ENCODE measurements around the gene LGR5.
"Not testable (repeated sequence)": the region's sequence is repeated elsewhere in the genome, so short reads cannot be mapped to it uniquely, and the experiment has no call there.

LGR5 gene

GRCh38 chr12:71551529-71551928, 111.9 kb downstream of the LGR5 start:
- DNase-seq (ENCODE audit: low spot score), result no peak

DNA sequence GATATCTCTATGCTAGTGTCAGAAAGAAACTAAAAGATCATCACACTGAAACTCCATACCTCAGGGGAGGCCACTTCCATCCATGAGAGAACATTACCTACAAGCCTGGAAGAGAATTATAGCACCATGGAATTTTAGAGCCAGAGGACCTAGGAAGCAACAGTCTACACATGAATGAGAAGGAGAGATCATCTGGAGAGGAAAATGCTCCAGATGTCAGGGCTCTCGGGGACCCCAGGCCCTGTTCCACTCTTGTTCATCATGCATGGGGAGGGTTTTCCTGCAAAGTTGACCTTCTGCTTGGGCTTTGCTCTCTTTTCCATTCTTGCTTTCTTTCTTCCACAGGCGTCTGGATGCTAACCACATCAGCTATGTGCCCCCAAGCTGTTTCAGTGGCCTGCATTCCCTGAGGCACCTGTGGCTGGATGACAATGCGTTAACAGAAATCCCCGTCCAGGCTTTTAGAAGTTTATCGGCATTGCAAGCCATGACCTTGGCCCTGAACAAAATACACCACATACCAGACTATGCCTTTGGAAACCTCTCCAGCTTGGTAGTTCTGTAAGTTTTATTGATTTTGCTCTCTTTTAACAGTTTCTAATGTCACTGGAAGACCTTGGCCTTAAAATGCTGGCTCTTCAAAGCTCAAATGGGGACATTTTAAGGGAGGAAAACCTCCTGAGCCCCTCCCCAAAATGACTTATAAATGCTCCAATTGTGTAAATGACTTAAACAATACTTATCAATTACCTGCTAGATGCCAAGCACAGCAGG, 113.3 kb downstream of the LGR5 start:
- DNase-seq (ENCODE audit: low spot score), result no peak

DNA sequence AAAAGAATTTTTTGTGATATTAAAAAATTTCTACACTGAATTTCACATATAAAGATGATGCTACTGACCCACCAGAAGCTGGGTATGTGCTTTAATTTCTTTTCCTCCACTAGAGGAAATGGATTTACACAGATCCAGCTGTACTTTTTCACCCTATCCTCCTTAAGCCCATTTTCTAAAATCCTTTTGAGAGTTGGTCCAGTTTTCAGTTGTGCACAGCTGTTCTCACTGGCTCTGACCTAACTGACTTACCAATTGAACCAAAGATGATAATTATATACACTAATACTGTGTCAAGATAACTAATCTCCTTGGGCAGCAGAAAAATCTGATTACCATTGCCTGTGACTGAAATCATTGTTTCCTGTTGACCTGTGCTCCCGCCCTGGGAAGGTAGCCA, 115.6 kb downstream of the LGR5 start:
- no peak for DNase-seq (ENCODE audit: low spot score)

GRCh38 chr12:71555789-71556188, 116.2 kb downstream of the LGR5 start:
- DNase-seq (ENCODE audit: low spot score), result not testable (repeated sequence)

GRCh38 chr12:71556448-71556847, 116.8 kb downstream of the LGR5 start:
- no peak for DNase-seq (ENCODE audit: low spot score)

- no peak for DNase-seq (ENCODE audit: low spot score)
These were observed 117.3 kb downstream of the LGR5 start for GRCh38 chr12:71556875-71557274.

GRCh38 chr12:71558445-71558844, 118.8 kb downstream of the LGR5 start:
- no peak for DNase-seq (ENCODE audit: low spot score)

GRCh38 chr12:71562676-71563595, 123.3 kb downstream of the LGR5 start:
- no peak for DNase-seq (ENCODE audit: low spot score)

- DNase-seq (ENCODE audit: low spot score), result no peak
These were observed 125.9 kb downstream of the LGR5 start for GRCh38 chr12:71565535-71565934.

DNA sequence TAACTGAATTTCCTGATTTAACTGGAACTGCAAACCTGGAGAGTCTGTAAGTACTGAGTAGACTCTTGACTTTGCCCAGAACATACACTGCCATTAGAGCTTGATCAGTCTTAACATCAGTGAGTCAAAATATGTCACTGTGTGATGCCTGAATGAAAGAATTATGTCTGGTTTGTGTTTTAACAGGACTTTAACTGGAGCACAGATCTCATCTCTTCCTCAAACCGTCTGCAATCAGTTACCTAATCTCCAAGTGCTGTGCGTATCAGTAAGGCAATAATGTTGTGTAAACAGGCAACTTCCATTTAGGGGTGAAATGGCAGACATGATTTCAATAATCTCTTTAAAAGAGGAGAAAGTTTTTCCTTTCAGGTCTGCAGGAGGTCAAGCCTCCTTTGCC, 127.1 kb downstream of the LGR5 start:
- DNase-seq (ENCODE audit: low spot score), result no peak

DNA sequence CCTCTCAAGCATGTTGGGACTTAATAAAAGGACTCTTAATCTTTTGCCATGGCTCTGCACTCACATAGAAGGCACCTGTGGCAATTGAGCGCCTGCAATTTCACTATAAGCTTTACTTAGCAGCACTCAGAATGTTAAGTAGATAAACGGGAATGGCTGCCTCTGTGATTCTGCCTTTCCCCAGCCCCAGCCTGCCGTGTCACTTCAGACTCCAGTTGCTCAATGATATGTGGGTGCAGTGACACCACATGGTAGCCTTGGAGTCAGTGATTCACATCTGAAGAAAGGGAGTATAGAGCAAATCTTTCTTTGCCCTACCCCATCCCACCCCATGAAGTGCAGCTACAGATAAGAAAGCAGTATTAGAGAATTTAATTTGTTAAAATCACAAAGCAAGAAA, 127.9 kb downstream of the LGR5 start:
- DNase-seq (ENCODE audit: low spot score), result no peak

GRCh38 chr12:71569885-71570284, 130.3 kb downstream of the LGR5 start:
- DNase-seq (ENCODE audit: low spot score), result not testable (repeated sequence)

- no peak for DNase-seq (ENCODE audit: low spot score)
These were observed 136.9 kb downstream of the LGR5 start for GRCh38 chr12:71576496-71576895.

DNA sequence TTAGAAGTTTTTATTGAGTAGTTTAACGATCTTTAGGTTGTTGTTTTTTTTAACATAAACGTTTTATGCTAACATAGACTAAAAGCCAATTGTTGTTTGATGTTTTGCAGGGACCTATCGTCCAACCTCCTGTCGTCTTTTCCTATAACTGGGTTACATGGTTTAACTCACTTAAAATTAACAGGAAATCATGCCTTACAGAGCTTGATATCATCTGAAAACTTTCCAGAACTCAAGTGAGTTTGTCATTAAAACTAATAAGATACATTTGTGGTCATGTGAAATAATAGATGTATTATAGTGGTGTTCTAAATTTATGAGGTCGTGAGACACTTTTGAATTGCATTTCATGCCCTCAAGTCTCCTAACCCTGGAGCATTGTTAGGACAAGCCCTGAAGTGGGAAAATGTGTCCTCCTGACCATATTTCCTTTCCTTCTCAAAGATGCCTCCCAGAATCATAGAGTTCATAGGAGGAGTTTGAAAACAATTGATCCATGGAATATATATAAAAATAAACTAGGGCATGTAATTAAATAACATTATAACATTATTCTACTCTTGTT, 139.2 kb downstream of the LGR5 start:
- DNase-seq (ENCODE audit: low spot score), result no peak

DNA sequence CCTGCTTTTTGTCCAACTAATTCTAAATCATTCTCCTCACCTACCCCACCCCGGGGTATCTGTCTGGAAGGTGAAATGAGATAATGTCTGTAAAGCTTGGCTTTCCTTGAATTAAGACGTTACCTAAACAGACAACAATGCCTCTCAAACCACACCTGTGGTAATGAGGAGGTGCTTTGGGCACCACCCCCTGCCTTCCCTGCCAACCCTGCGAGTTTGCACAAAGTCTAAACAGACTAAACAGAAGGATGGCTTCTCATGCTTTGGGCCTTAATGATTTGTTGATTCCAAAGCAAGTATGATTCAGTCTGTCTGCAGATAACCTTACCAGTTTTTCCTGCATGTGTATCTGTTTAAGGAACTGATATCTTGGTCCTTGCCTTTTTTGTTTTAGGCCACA, 141.6 kb downstream of the LGR5 start:
- DNase-seq (ENCODE audit: low spot score), result no peak

DNA sequence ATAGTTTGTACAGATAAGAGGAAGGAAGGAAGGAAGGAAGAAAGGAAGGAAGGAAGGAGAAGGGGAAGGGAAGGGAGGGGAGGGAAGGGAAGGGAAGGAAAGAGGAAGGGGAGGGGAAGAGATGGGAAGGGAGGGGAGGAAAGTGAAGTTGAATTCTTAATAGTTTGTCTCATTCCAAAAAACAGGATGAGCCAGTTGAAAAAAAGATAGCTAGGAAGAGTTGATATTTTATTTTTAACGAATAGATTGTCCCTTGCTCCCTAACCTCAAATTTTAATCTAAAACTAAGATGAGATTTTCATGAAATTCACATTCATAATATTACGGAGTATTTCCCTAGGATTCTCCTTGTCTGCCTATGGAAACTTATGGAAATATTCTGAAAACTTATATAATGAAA, 143.3 kb downstream of the LGR5 start:
- DNase-seq (ENCODE audit: low spot score), result no peak

DNA sequence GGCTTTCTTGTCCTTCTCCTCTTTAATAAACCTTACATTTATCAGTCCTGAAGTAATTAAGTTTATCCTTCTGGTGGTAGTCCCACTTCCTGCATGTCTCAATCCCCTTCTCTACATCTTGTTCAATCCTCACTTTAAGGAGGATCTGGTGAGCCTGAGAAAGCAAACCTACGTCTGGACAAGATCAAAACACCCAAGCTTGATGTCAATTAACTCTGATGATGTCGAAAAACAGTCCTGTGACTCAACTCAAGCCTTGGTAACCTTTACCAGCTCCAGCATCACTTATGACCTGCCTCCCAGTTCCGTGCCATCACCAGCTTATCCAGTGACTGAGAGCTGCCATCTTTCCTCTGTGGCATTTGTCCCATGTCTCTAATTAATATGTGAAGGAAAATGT, 144.8 kb downstream of the LGR5 start:
- no peak for DNase-seq (ENCODE audit: low spot score)

DNA sequence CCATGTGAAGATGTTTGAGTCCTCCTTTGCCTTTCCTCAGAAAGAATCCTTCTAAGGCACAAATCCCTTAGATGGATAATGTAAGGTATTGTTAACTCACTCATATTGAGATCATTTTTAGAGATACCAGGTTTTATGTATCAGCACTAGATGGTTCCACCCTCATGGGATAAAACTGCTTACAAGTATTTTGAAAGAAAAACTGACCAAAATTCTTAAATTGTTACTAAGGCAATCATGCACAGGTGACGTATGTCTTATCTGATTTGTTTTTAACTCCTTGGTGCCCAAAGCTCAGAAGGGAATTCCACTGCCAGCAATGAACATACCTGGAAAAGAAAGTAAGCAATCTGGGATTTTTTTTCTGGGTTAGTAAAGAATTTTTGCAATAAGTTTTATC, 145.6 kb downstream of the LGR5 start:
- DNase-seq (ENCODE audit: low spot score), result no peak

GRCh38 chr12:71587012-71587411, 147.4 kb downstream of the LGR5 start:
- DNase-seq (ENCODE audit: low spot score), result no peak

GRCh38 chr12:71589478-71589881, 149.9 kb downstream of the LGR5 start:
- no peak for DNase-seq (ENCODE audit: low spot score)

- no peak for DNase-seq (ENCODE audit: low spot score)
These were observed 152.0 kb downstream of the LGR5 start for GRCh38 chr12:71591601-71592000.

GRCh38 chr12:71592841-71593240, 153.2 kb downstream of the LGR5 start:
- no peak for DNase-seq (ENCODE audit: low spot score)

All from CD4-positive, alpha-beta T cell treated with Interleukin-2 at 100 ng/mL for 4 hours (primary cell).